ENCODE measurements around the gene SYCE3. TPM values are rescaled to one million over a fixed set of nuclear protein-coding genes. Genes with fewer than 3 reads are reported as not detected.

The SYCE3 gene
- total and polyA plus RNA-seq, 7 donors = not detected

DNA sequence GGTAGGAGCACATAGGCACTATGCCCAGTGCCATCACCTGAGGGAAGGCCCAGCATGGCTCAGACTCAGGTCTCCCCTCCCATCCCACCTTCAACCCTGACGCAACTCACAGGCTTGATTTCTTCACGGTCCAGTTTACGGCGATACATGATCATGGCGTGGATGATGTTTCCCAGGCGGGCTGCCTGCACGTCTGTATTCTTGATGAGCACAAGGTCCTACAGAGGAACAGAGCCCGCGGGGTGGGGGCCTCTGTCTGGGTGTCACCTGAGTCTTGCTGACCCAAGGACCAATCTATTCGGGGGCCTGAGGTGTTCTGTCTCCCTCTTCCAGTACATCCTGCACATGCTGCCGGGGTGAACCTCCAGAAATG lies 11.7 kb upstream of the SYCE3 start:
- intact Hi-C loops (cut with DNase I) = no loop called here
- Histone ChIP-seq H3K27me3 (peaks cover 11 to 25% (median 18%) of the 10 kb centered on the region in 3 donors), H3K36me3 (peaks cover 0 to 24% (median 0%) of the 10 kb centered on the region in 4 donors), H3K9me3 (no peaks in the 10 kb centered on the region), H3K4me3 (no peak overlapping the region), H3K27ac (no peak overlapping the region), H3K4me1 (peaks cover 0 to 17% (median 13%) of the 10 kb centered on the region in 4 donors)
- TF ChIP-seq POLR2A (IDR thresholded peaks at IDR 0.05) (no peak), EP300 (IDR thresholded peaks at IDR 0.05) (no peak), POLR2AphosphoS5 (IDR thresholded peaks at IDR 0.05) (no peak)
- TF ChIP-seq, protein P1, sequence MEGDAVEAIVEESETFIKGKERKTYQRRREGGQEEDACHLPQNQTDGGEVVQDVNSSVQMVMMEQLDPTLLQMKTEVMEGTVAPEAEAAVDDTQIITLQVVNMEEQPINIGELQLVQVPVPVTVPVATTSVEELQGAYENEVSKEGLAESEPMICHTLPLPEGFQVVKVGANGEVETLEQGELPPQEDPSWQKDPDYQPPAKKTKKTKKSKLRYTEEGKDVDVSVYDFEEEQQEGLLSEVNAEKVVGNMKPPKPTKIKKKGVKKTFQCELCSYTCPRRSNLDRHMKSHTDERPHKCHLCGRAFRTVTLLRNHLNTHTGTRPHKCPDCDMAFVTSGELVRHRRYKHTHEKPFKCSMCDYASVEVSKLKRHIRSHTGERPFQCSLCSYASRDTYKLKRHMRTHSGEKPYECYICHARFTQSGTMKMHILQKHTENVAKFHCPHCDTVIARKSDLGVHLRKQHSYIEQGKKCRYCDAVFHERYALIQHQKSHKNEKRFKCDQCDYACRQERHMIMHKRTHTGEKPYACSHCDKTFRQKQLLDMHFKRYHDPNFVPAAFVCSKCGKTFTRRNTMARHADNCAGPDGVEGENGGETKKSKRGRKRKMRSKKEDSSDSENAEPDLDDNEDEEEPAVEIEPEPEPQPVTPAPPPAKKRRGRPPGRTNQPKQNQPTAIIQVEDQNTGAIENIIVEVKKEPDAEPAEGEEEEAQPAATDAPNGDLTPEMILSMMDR (IDR thresholded peaks at IDR 0.05) = no peak
- 94 to 96% methylated on average over 11 of the region's 11 CpGs for WGBS, 2 donors
- no peak for DNase-seq

DNA sequence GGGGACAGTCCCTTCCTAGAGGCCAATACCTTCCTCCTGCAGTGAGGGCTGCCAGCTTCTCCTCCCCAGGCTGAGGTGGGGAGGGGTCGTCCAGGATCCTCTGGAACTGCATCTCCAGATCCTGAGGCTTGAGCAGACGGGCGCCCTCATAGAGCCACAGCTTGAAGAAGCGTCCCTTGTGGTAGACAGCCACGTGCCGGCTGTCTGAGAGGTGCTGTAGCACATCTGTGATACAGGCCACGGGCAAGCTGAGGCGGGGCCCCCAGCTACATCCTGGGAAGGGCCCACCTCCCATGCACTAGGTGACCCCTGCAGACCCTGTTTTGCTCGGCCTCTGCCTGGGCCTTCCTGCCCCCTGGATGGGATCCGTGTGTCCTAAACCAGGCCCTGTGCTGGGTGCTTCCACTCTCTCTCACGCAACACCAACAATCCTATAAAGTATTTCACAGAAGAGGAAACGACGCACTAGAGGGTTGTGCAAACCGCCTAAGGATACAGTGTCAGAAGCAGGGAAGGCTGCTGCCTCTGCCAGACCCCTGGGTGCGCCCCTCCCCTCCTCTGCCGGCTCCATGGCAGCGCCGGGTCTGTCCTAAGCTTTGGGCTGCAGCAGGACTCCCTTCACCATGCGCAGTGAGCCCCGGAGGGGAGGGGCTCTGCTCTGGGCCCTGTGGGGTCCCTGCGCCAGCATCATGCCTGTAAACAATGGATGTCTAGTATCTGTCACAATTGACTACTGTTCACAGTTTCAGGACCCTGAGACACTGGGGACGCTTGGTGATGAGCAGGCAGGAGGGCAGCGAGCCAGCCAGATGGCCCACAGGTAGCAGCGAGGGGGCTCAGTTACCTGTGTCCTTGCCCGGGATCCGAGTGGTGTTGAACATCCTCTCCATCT lies 11.0 kb upstream of the SYCE3 start:
- Histone ChIP-seq H3K9me3 (no peaks in the 10 kb centered on the region), H3K27me3 (peaks cover 10 to 23% (median 17%) of the 10 kb centered on the region in 3 donors), H3K36me3 (peaks cover 0 to 29% (median 0%) of the 10 kb centered on the region in 4 donors), H3K27ac (no peak overlapping the region), H3K4me1 (peaks cover 0 to 12% (median 10%) of the 10 kb centered on the region in 4 donors), H3K4me3 (no peak overlapping the region)
- intact Hi-C loops (cut with DNase I) = no loop called here
- no peak for DNase-seq
- 91 to 93% methylated on average over 26 of the region's 26 CpGs for WGBS, 2 donors
- TF ChIP-seq EP300 (IDR thresholded peaks at IDR 0.05) (no peak), POLR2A (IDR thresholded peaks at IDR 0.05) (no peak)
- TF ChIP-seq, protein P1 (IDR thresholded peaks at IDR 0.05) = no peak

DNA sequence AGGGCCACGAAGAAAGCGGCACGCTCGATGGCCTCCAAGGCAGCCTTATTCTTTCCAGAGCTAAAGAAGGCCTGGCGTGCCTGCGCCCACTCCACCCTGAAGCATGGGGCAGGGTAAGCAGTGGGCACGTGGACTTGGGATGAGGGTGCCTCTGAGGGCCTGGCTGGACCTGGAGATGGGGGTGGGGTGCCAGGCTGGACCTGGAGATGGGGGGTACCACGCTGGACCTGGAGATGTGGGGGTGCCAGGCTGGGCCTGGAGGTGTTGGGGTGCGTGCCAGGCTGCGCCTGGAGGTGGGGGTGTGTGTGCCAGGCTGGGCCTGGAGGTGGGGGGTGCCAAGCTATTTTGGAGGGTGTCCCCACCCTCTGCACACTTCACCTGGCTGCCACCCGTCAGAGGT lies 10.2 kb upstream of the SYCE3 start:
- Histone ChIP-seq H3K4me1 (peaks cover 0 to 4% (median 2%) of the 10 kb centered on the region in 4 donors), H3K27me3 (peaks cover 4 to 15% (median 10%) of the 10 kb centered on the region in 3 donors), H3K4me3 (no peak overlapping the region), H3K36me3 (peaks cover 0 to 29% (median 0%) of the 10 kb centered on the region in 4 donors), H3K27ac (no peak overlapping the region), H3K9me3 (no peaks in the 10 kb centered on the region)
- TF ChIP-seq POLR2AphosphoS5 (IDR thresholded peaks at IDR 0.05) (no peak), POLR2A (IDR thresholded peaks at IDR 0.05) (no peak), EP300 (IDR thresholded peaks at IDR 0.05) (no peak)
- TF ChIP-seq, protein P1 (IDR thresholded peaks at IDR 0.05) = no peak
- DNase-seq = no peak
- intact Hi-C loops (cut with DNase I) = no loop called here
- whole genome bisulfite sequencing, 2 donors = 94 to 97% methylated on average over 11 of the region's 11 CpGs

DNA sequence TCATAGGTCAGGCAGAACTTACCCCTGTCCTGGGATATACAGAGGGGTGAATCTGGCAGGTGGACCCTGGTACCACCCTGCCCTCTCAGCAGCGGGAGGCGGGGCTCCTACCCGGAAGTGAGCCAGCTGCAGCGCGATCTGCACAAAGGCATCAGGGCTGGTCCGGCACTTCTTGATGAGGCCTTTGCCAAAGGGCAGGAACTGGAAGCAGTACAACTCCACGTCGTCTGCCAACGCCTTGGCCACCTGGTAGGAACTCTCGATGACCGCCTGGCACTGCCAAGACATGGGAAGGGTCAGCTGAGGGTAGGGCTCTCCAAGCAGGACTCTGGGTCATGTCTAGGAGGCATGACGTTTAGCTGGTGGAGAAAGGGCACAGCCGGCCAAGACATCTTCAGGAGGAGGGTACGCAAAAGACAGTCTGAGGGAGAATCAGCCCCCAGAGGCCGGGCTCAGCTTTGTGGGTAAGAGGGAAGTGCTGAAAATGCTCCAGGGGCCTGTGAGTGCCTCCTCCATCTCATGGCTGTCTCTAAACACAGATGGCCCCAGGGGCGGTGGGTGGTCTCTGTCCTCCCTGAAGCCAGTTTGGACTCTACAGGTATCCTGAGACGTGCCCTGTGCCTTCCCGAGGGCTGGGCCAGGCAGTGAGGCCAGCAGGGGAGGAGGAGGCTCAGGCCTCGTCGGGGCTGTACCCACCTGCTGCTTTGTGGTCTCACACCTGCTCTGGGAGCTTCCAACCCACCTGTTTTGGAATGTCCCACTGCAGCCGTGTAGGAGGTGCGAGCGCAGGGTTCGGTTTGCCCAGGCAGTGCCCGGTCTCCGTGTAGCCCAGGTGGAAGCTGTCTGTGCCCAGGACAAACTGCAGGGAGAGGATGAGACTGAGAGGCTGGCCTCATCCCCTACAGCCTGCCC lies 8.8 kb upstream of the SYCE3 start:
- WGBS, 2 donors = 60 to 89% methylated on average over 26 of the region's 26 CpGs
- Histone ChIP-seq H3K27ac (no peak overlapping the region), H3K27me3 (peaks cover 0 to under 1% (median 0%) of the 10 kb centered on the region in 3 donors), H3K4me3 (no peak overlapping the region), H3K36me3 (peaks cover 0 to 29% (median 0%) of the 10 kb centered on the region in 4 donors), H3K9me3 (no peaks in the 10 kb centered on the region), H3K4me1 (no peaks in the 10 kb centered on the region)
- intact Hi-C loops (cut with DNase I) = no loop called here
- DNase-seq = no peak
- TF ChIP-seq POLR2AphosphoS5 (IDR thresholded peaks at IDR 0.05) (no peak), POLR2A (IDR thresholded peaks at IDR 0.05) (no peak), EP300 (IDR thresholded peaks at IDR 0.05) (no peak)
- TF ChIP-seq, protein P1 (IDR thresholded peaks at IDR 0.05) = no peak
